Chondrocyte (in vitro differentiated cells): ENCODE data around the gene FIGLA. TPM values are rescaled to one million over a fixed set of nuclear protein-coding genes. Genes with fewer than 3 reads are reported as not detected.

Experiments
- DNase-seq: peaks from one replicate; pipeline ENCODE4 v3.0.0; 2021; ENCODE audit warnings: mixed read lengths, low spot score
- H3K27ac Mint-ChIP-seq: one replicate; pipeline ENCODE4 v1.8.0; 2021; ENCODE audit warnings: mild to moderate bottlenecking, moderate library complexity, mixed read lengths; ENCODE audit not compliant: unreplicated experiment
- H3K27me3 Mint-ChIP-seq: 2 replicates; pipeline ENCODE4 v1.8.0; 2021; ENCODE audit warnings: low read depth, mixed read lengths
- H3K36me3 Mint-ChIP-seq: 2 replicates; pipeline ENCODE4 v1.8.0; 2021; ENCODE audit warnings: low read depth, mixed read lengths
- H3K4me1 Mint-ChIP-seq: 2 replicates; pipeline ENCODE4 v1.8.0; 2021; ENCODE audit warnings: low read depth, mild to moderate bottlenecking, mixed read lengths
- H3K4me3 Mint-ChIP-seq: one replicate; pipeline ENCODE4 v1.8.0; 2021; ENCODE audit warnings: mild to moderate bottlenecking, moderate library complexity, mixed read lengths; ENCODE audit not compliant: unreplicated experiment
- H3K9me3 Mint-ChIP-seq: 2 replicates; pipeline ENCODE4 v1.8.0; 2021; ENCODE audit warnings: low read depth, mixed read lengths
- CTCF ChIP-seq: fragments of 200-600 bp; sonication (generic); IDR thresholded peaks from 2 replicates; pipeline ENCODE4 v1.5.0; 2021; ENCODE audit warnings: antibody characterized with exemption, mild to moderate bottlenecking, moderate library complexity
- total RNA-seq: library from RNA; stranded (reverse); gene quantifications from 3 replicates; pipeline ENCODE4 v1.2.1, GENCODE V29; 2021

Gene FIGLA
- total RNA-seq, 1 donor from 2014 or later = not detected

- Mint-ChIP-seq H3K27me3 (peaks cover 19% of the 10 kb centered on the region), H3K9me3 (no peaks in the 10 kb centered on the region), H3K36me3 (peaks cover 1% of the 10 kb centered on the region), H3K4me1 (no peaks in the 10 kb centered on the region), H3K27ac (no peak overlapping the region), H3K4me3 (no peak overlapping the region)
- no peak for TF ChIP-seq CTCF
- DNase-seq = no peak
These were observed 62.3 kb downstream of the FIGLA start for GRCh38 chr2:70728128-70728527.

Other genes with a start within 250 kb of the FIGLA start
- gene TGFA, start 236.8 kb downstream of the FIGLA start, total RNA-seq = 0.21 to 0.25 TPM in 2 of 3 replicates, not detected in the other
- gene ADD2, start 22.4 kb downstream of the FIGLA start, total RNA-seq = 0.15 to 0.23 TPM in 2 of 3 replicates, not detected in the other
- not detected in 3 replicates for gene CLEC4F, start 30.0 kb upstream of the FIGLA start, total RNA-seq
- not detected in 3 replicates for gene CD207, start 45.2 kb upstream of the FIGLA start, total RNA-seq
- gene VAX2, start 109.9 kb upstream of the FIGLA start, total RNA-seq = 4.5 to 5.1 TPM (median 5.0 TPM) in 3 replicates
- gene ATP6V1B1, start 145.3 kb upstream of the FIGLA start, total RNA-seq = 3.7 to 5.0 TPM (median 3.9 TPM) in 3 replicates
- 0.85 to 2.2 TPM (median 1.8 TPM) in 3 replicates for gene ANKRD53, start 188.0 kb upstream of the FIGLA start, total RNA-seq
- 54.1 to 57.3 TPM (median 56.8 TPM) in 3 replicates for gene TEX261, start 204.2 kb upstream of the FIGLA start, total RNA-seq